H1 (cell line): ENCODE measurements around the gene SNX30. TPM values are rescaled to one million over a fixed set of nuclear protein-coding genes. Genes with fewer than 3 reads are reported as not detected.

Experiments used
- CTCF ChIA-PET: fragments of 300-600 bp; sonication (Branson Sonifier 250); formaldehyde crosslinking; loops from one replicate; lab custom pipeline; 2021; ENCODE audit not compliant: partially characterized antibody; lab: Charles Lee
- POLR2A ChIA-PET: fragments of 300-600 bp; sonication (Branson Sonifier 250); formaldehyde crosslinking; loops from one replicate; lab custom pipeline; 2021; ENCODE audit warnings: inconsistent platforms; ENCODE audit not compliant: partially characterized antibody; lab: Charles Lee
- DNase-seq, 2 experiments: peaks; one replicate each; pipeline versions ENCODE4 v3.0.0 to v3.0.0-alpha.2; 2010 to 2022; ENCODE audit warnings: low spot score in 2 of 2, low read depth in 1 of 2, mixed read lengths in 1 of 2
- FAIRE-seq: peaks from 2 replicates; lab custom pipeline; 2011; peaks lifted over from hg19 to GRCh38; lab: Jason Lieb, UNC
- H2AFZ ChIP-seq: 2 replicates; pipeline ENCODE4 v1.8.1; 2012; ENCODE audit warnings: low read length, inconsistent platforms
- H2AK5ac ChIP-seq: 2 replicates; pipeline ENCODE4 v1.6.1; 2013; ENCODE audit warnings: low read depth, low read length
- H2BK120ac ChIP-seq: replicated peaks from 2 replicates; pipeline ENCODE3; 2013; ENCODE audit warnings: low read depth, low read length, inconsistent platforms
- H2BK12ac ChIP-seq: 2 replicates; pipeline ENCODE4 v1.6.1; 2013; ENCODE audit warnings: low read depth, low read length
- H2BK15ac ChIP-seq: 2 replicates; pipeline ENCODE4 v1.6.1; 2013; ENCODE audit warnings: low read length
- H2BK20ac ChIP-seq: 2 replicates; pipeline ENCODE4 v1.6.1; 2013; ENCODE audit warnings: low read length
- H2BK5ac ChIP-seq: 2 replicates; pipeline ENCODE4 v1.6.1; 2013; ENCODE audit warnings: low read depth, low read length
- H3K14ac ChIP-seq: 2 replicates; pipeline ENCODE4 v1.6.1; 2013; ENCODE audit warnings: inconsistent platforms; ENCODE audit not compliant: insufficient read length
- H3K18ac ChIP-seq: 2 replicates; pipeline ENCODE4 v1.6.1; 2013; ENCODE audit warnings: low read length; ENCODE audit errors: extremely low read depth
- H3K23ac ChIP-seq: 2 replicates; pipeline ENCODE4 v1.6.1; 2013; ENCODE audit warnings: inconsistent platforms; ENCODE audit not compliant: insufficient read length
- H3K23me2 ChIP-seq: 2 replicates; pipeline ENCODE4 v1.6.1; 2013; ENCODE audit warnings: low read depth, low read length
- H3K27ac ChIP-seq: 2 replicates; pipeline ENCODE4 v1.6.1; 2011; ENCODE audit warnings: low read depth, low read length, inconsistent platforms
- H3K27me3 ChIP-seq, 4 experiments: replicated peaks in 1 of 4; 1 replicate in 1 of 4; 2 replicates in 3 of 4; pipeline versions ENCODE4 v1.6.1 to v1.8.1; 2011 to 2013; ENCODE audit warnings: low read length in 3 of 4, mild to moderate bottlenecking in 3 of 4, inconsistent platforms in 2 of 4, mixed read lengths in 2 of 4, moderate library complexity in 1 of 4; ENCODE audit not compliant: control insufficient read depth in 3 of 4, insufficient read depth in 3 of 4; ENCODE audit errors: extremely low read depth in 1 of 4
- H3K36me3 ChIP-seq, 4 experiments: 2 replicates each; pipeline versions ENCODE4 v1.6.1 to v1.8.1; 2011 to 2013; ENCODE audit warnings: mild to moderate bottlenecking in 4 of 4, low read length in 3 of 4, moderate library complexity in 2 of 4, control low read depth in 1 of 4, inconsistent platforms in 1 of 4; ENCODE audit not compliant: insufficient read depth in 4 of 4, control insufficient read depth in 2 of 4
- H3K4ac ChIP-seq: replicated peaks from 2 replicates; pipeline ENCODE3; 2013; ENCODE audit warnings: low read length, low read depth, mixed read lengths, inconsistent platforms; ENCODE audit not compliant: insufficient read length
- H3K4me1 ChIP-seq, 4 experiments: replicated peaks in 1 of 4; 1 replicate in 1 of 4; 2 replicates in 3 of 4; pipeline versions ENCODE4 v1.6.1 to v1.8.1; 2011 to 2013; ENCODE audit warnings: low read length in 3 of 4, inconsistent platforms in 2 of 4, mixed read lengths in 1 of 4; ENCODE audit not compliant: insufficient read depth in 4 of 4, control insufficient read depth in 3 of 4
- H3K4me2 ChIP-seq, 2 experiments: 2 replicates each; pipeline versions ENCODE4 v1.6.1 to v1.8.1; 2011 to 2013; ENCODE audit warnings: low read depth in 2 of 2, low read length in 2 of 2, control low read depth in 1 of 2, inconsistent platforms in 1 of 2, mild to moderate bottlenecking in 1 of 2; ENCODE audit not compliant: insufficient read depth in 1 of 2
- H3K4me3 ChIP-seq, 4 experiments: fragments of 200-600, 300-600 bp in 1 of 4; sonication (generic), shearing (Covaris generic), sonication (Bioruptor Twin) in 1 of 4; 2 replicates each; pipeline versions ENCODE4 v1.5.1 to v1.8.1; 2011 to 2016; ENCODE audit warnings: low read length in 4 of 4, low read depth in 3 of 4, control low read depth in 2 of 4, inconsistent platforms in 2 of 4, mild to moderate bottlenecking in 2 of 4, mixed read lengths in 1 of 4, moderate library complexity in 1 of 4; ENCODE audit not compliant: insufficient read depth in 2 of 4; ENCODE audit errors: extremely low read depth in 1 of 4
- H3K56ac ChIP-seq: replicated peaks from 2 replicates; pipeline ENCODE3; 2013; ENCODE audit warnings: low read depth, mild to moderate bottlenecking, mixed read lengths, low read length, inconsistent platforms; ENCODE audit not compliant: insufficient read length
- H3K79me1 ChIP-seq: 2 replicates; pipeline ENCODE4 v1.6.1; 2013; ENCODE audit warnings: low read depth, low read length, control low read depth
- H3K79me2 ChIP-seq, 2 experiments: 2 replicates each; pipeline versions ENCODE4 v1.6.1 to v1.8.1; 2012 to 2013; ENCODE audit warnings: low read length in 2 of 2, mild to moderate bottlenecking in 2 of 2, inconsistent platforms in 1 of 2; ENCODE audit not compliant: insufficient read depth in 2 of 2, control insufficient read depth in 1 of 2
- H3K9ac ChIP-seq, 4 experiments: replicated peaks in 1 of 4; 1 replicate in 1 of 4; 2 replicates in 3 of 4; pipeline versions ENCODE4 v1.6.1 to v1.8.1; 2011 to 2013; ENCODE audit warnings: low read depth in 3 of 4, low read length in 3 of 4, control low read depth in 2 of 4, mild to moderate bottlenecking in 2 of 4, moderate library complexity in 2 of 4, inconsistent platforms in 1 of 4; ENCODE audit errors: extremely low read depth in 1 of 4
- H3K9me3 ChIP-seq, 2 experiments: 2 replicates each; pipeline versions ENCODE4 v1.6.1 to v1.8.1; 2012 to 2013; ENCODE audit warnings: mild to moderate bottlenecking in 2 of 2, moderate library complexity in 2 of 2, control low read depth in 1 of 2, inconsistent platforms in 1 of 2, low read depth in 1 of 2, low read length in 1 of 2, mixed read lengths in 1 of 2; ENCODE audit not compliant: insufficient read depth in 2 of 2
- H4K20me1 ChIP-seq, 2 experiments: replicated peaks in 1 of 2; 2 replicates each; pipeline versions ENCODE3 to v1.8.1; 2011 to 2013; ENCODE audit warnings: inconsistent platforms in 2 of 2, low read length in 2 of 2, mild to moderate bottlenecking in 1 of 2; ENCODE audit not compliant: insufficient read depth in 2 of 2, control insufficient read depth in 1 of 2
- H4K5ac ChIP-seq: 2 replicates; pipeline ENCODE4 v1.6.1; 2013; ENCODE audit warnings: low read length, low read depth, mixed read lengths, inconsistent platforms; ENCODE audit not compliant: insufficient read length
- H4K8ac ChIP-seq: 2 replicates; pipeline ENCODE4 v1.8.0; 2013; ENCODE audit warnings: mild to moderate bottlenecking, moderate library complexity, low read length, inconsistent platforms; ENCODE audit not compliant: insufficient read depth; ENCODE audit errors: extremely low read depth
- H4K91ac ChIP-seq: replicated peaks from 2 replicates; pipeline ENCODE3; 2013; ENCODE audit warnings: low read length, mixed read lengths, inconsistent platforms; ENCODE audit not compliant: insufficient read length
- ATF3 ChIP-seq: IDR thresholded peaks from 2 replicates; pipeline ENCODE4 v1.6.1; 2011; ENCODE audit warnings: low read depth, mild to moderate bottlenecking, low read length; ENCODE audit not compliant: insufficient read depth
- EZH2 ChIP-seq: fragments of 200-600 bp; sonication (generic); IDR thresholded peaks from 2 replicates; pipeline ENCODE4 v1.7.1; 2012; ENCODE audit warnings: low read depth, mild to moderate bottlenecking, moderate library complexity, low read length, inconsistent platforms; ENCODE audit not compliant: severe bottlenecking
- FOSL1 ChIP-seq: IDR thresholded peaks from 2 replicates; pipeline ENCODE4 v1.6.1; 2011; ENCODE audit warnings: mild to moderate bottlenecking, low read depth, low read length, moderate library complexity; ENCODE audit not compliant: insufficient read depth
- HDAC6 ChIP-seq: IDR thresholded peaks from one replicate; pipeline ENCODE4 v1.7.1; 2012; ENCODE audit warnings: low read depth, mild to moderate bottlenecking, inconsistent platforms, low read length, moderate library complexity
- MAFK ChIP-seq: IDR thresholded peaks from 2 replicates; pipeline ENCODE4 v1.6.1; 2012; ENCODE audit warnings: low read depth, mild to moderate bottlenecking, improper control_type of control experiment, low read length
- NANOG ChIP-seq: IDR thresholded peaks from 2 replicates; pipeline ENCODE4 v1.6.1; 2011; ENCODE audit warnings: low read length, low read depth, mild to moderate bottlenecking, inconsistent platforms; ENCODE audit not compliant: insufficient read depth, poor library complexity, severe bottlenecking
- RAD21 ChIP-seq, 2 experiments: IDR thresholded peaks in 1 of 2; conservative IDR thresholded peaks in 1 of 2; 2 replicates each; pipeline ENCODE4 v1.6.1; 2011; ENCODE audit warnings: low read depth in 2 of 2, low read length in 2 of 2, improper control_type of control experiment in 1 of 2, inconsistent platforms in 1 of 2, mild to moderate bottlenecking in 1 of 2, moderate library complexity in 1 of 2
- SIRT6 ChIP-seq: IDR thresholded peaks from one replicate; pipeline ENCODE4 v1.7.1; 2012; ENCODE audit warnings: low read length, inconsistent platforms
- SIX5 ChIP-seq: IDR thresholded peaks from 2 replicates; pipeline ENCODE4 v1.6.1; 2011; ENCODE audit warnings: mild to moderate bottlenecking, low read depth, low read length
- YY1 ChIP-seq: IDR thresholded peaks from 2 replicates; pipeline ENCODE4 v1.6.1; 2011; ENCODE audit warnings: low read depth, mild to moderate bottlenecking, low read length
- WGBS, 2 experiments: shearing (Covaris generic) in 1 of 2; methylation state at CpG; one replicate each; pipeline versions ENCODE4 v1.1.6 to v1.1.7; 2013 to 2015; ENCODE audit warnings: low lambda C conversion rate in 2 of 2, mixed read lengths in 2 of 2, inconsistent platforms in 1 of 2, low coverage in 1 of 2, missing lambda C conversion rate in 1 of 2; ENCODE audit not compliant: insufficient replicate concordance in 2 of 2, insufficient coverage in 1 of 2, insufficient read length in 1 of 2; ENCODE audit errors: extremely low coverage in 1 of 2, missing lambda C conversion rate in 1 of 2; 5-methylcytosine and 5-hydroxymethylcytosine counted together
- polyA plus RNA-seq, 7 experiments: library from polyadenylated mRNA; depleted of rRNA in 3 of 7; stranded (reverse) in 5 of 7; unstranded in 2 of 7; fragments of >200 nt in 5 of 7; fragments of 200-250 nt in 2 of 7; gene quantifications; 1 replicate in 5 of 7; 2 replicates in 1 of 7; 4 replicates in 1 of 7; pipeline versions ENCODE4 v1.2.1 to v1.2.3, GENCODE V29; 2011 to 2013; ENCODE audit warnings: missing spikeins in 2 of 7, mixed read lengths in 2 of 7
- total RNA-seq: library from RNA; stranded (reverse); fragmentation: NEBNext Ultra II Directional; extraction: Animal tissue kit (Norgen Biotek cat#: 25700); gene quantifications from 2 replicates; pipeline ENCODE4 v1.2.1, GENCODE V29; 2021

SNX30 gene
- total and polyA plus RNA-seq, 2 of the 8 experiments (the other 6 are each of a cell fraction or from before 2014, with no cell fraction given) = 4.0 to 12.2 TPM

DNA sequence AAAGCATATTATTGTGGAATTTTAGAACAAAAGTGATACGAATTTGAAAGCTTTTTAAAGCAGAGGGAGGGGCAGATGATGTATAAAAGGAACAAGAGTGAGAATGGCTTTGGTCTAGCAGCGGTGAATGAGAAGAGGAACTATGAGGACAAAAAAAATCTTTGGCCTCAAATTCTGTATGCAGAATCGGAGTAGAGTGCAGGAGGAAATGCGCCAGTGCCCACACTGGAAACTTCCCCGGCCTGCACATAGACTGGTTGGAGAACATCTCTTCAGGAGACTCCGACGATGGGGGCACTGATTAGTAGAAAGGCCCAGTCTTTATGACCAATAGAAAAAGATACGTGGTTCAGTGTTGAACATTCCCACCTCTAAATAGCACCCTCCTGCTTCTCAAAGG lies 88.8 kb downstream of the SNX30 start:
- Histone ChIP-seq H3K14ac (no peak overlapping the region), H3K56ac (no peak overlapping the region), H3K9me3 (no peaks in the 10 kb centered on the region), H4K20me1 (no peaks in the 10 kb centered on the region), H2BK5ac (no peak overlapping the region), H3K79me1 (no peaks in the 10 kb centered on the region), H4K5ac (no peak overlapping the region), H3K36me3 (peaks cover 0 to 15% (median 0%) of the 10 kb centered on the region in 4 experiments; a peak in 2 of 8 replicates), H4K91ac (no peak overlapping the region), H3K23ac (no peak overlapping the region), H2BK120ac (no peak overlapping the region), H3K27me3 (no peaks in the 10 kb centered on the region), H2BK20ac (no peak overlapping the region), H2AFZ (no peak overlapping the region), H3K4me2 (no peak overlapping the region), H3K23me2 (no peaks in the 10 kb centered on the region; the same call in 1 of the 2 replicates), H3K4me3 (no peak overlapping the region), H3K4ac (no peak overlapping the region), H3K18ac (no peak overlapping the region), H2BK15ac (no peak overlapping the region), H2AK5ac (no peak overlapping the region), H3K9ac (no peak overlapping the region), H3K4me1 (peaks cover 0 to 3% (median 0%) of the 10 kb centered on the region in 4 experiments; a peak in 1 of 7 replicates), H2BK12ac (no peak overlapping the region), H3K27ac (no peak overlapping the region), H4K8ac (no peak overlapping the region), H3K79me2 (no peaks in the 10 kb centered on the region)
- ChIA-PET POLR2A (no interaction called here), CTCF (interaction anchor here (0.6 to 2.1 kb wide), 3 partner anchors 19 to 111 kb away, joined by 5 to 8 read pairs (median 5); no protein-coding TSS in a partner anchor)
- DNase-seq = no peak
- FAIRE-seq = no peak
- 91% methylated on average over 8 of the region's 8 CpGs; no CpG with 5 or more reads in 1 of the 2 experiments for WGBS, 2 experiments
- no peak for TF ChIP-seq FOSL1
- TF ChIP-seq EZH2 = no peak
- no peak for TF ChIP-seq ATF3
- TF ChIP-seq NANOG = no peak
- no peak for TF ChIP-seq SIRT6
- TF ChIP-seq HDAC6 = no peak
- TF ChIP-seq SIX5 = no peak
- no peak for TF ChIP-seq RAD21 (IDR thresholded peaks at IDR 0.05 in 1 of 2, conservative IDR thresholded peaks at IDR 0.05 in 1 of 2; ENCODE audit: low read depth in 2 of 2, low read length in 2 of 2)
- no peak for TF ChIP-seq YY1
- TF ChIP-seq MAFK = no peak
